ENCODE data around the gene SCAANT1.

DNA sequence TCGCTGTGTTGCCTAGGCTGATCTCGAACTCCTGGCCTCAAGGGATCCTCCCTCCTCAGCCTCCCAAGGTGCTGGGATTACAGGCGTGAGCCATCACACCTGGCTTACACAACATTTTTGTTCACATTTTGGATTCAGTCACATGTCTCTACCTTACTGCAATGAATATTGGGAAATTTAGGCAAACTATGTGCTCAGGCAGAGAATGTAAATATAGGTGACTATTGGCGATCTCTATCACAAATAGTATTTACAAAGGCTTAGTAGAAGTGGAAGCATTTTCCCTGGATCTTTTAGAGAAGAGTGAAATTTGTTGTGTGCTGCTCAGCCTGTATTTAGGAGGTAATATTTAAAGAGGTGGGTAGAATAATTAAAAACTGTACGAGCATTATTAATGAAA, 20.7 kb downstream of the SCAANT1 start:
- TF ChIP-seq, protein P1, sequence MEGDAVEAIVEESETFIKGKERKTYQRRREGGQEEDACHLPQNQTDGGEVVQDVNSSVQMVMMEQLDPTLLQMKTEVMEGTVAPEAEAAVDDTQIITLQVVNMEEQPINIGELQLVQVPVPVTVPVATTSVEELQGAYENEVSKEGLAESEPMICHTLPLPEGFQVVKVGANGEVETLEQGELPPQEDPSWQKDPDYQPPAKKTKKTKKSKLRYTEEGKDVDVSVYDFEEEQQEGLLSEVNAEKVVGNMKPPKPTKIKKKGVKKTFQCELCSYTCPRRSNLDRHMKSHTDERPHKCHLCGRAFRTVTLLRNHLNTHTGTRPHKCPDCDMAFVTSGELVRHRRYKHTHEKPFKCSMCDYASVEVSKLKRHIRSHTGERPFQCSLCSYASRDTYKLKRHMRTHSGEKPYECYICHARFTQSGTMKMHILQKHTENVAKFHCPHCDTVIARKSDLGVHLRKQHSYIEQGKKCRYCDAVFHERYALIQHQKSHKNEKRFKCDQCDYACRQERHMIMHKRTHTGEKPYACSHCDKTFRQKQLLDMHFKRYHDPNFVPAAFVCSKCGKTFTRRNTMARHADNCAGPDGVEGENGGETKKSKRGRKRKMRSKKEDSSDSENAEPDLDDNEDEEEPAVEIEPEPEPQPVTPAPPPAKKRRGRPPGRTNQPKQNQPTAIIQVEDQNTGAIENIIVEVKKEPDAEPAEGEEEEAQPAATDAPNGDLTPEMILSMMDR (IDR thresholded peaks at IDR 0.05; ENCODE audit: insufficient read depth, low read length, poor library complexity, severe bottlenecking): no peak
- no peak for TF ChIP-seq EZH2phosphoT487 (conservative IDR thresholded peaks at IDR 0.05; ENCODE audit: low read length)
